ENCODE measurements around the gene HHIPL1. TPM values are rescaled to one million over a fixed set of nuclear protein-coding genes. Genes with fewer than 3 reads are reported as not detected.

Gene HHIPL1
- total RNA-seq, 4 donors from 2014 or later = 0.07 to 0.82 (median 0.14) TPM

GRCh38 chr14:99615497-99616157 is 29.3 kb upstream of the HHIPL1 start:
- Histone ChIP-seq H3K4me1 (peaks cover 3 to 9% of the 10 kb centered on the region in 2 donors), H3K4me3 (no peak overlapping the region), H3K36me3 (no peaks in the 10 kb centered on the region), H3K27ac (no peak overlapping the region), H3K27me3 (peaks cover 9 to 17% (median 16%) of the 10 kb centered on the region in 3 donors), H3K9me3 (no peaks in the 10 kb centered on the region)
- in situ Hi-C loops (cut with MboI; ENCODE audit: low sequenced_read_pairs in 4 of 4) (loop anchor here in 1 of 4 donors (10.0 kb wide), 1 partner anchor 51 kb away; no protein-coding TSS in a partner anchor), intact Hi-C loops (cut with DNase I; ENCODE audit: low total_unique reads) (loop anchor here (2.0 kb wide), 1 partner anchor 21 kb away; no protein-coding TSS in a partner anchor)
- ATAC-seq (no peak), DNase-seq (no peak)
- TF ChIP-seq POLR2A (IDR thresholded peaks at IDR 0.05) (no peak), CTCF (IDR thresholded peaks at IDR 0.05 in 4 of 5, conservative IDR thresholded peaks at IDR 0.05 in 1 of 5) (no peak)

- in situ Hi-C loops (cut with MboI; ENCODE audit: low sequenced_read_pairs in 4 of 4) (loop anchor here in 1 of 4 donors (10.0 kb wide), 1 partner anchor 52 kb away; no protein-coding TSS in a partner anchor), intact Hi-C loops (cut with DNase I; ENCODE audit: low total_unique reads) (no loop called here)
- Histone ChIP-seq H3K27me3 (peaks cover 9 to 17% (median 16%) of the 10 kb centered on the region in 3 donors), H3K4me3 (no peak overlapping the region), H3K36me3 (no peaks in the 10 kb centered on the region), H3K9me3 (no peaks in the 10 kb centered on the region), H3K4me1 (peaks cover 3 to 9% of the 10 kb centered on the region in 2 donors), H3K27ac (no peak overlapping the region)
- no peak for TF ChIP-seq CTCF (IDR thresholded peaks at IDR 0.05 in 4 of 5, conservative IDR thresholded peaks at IDR 0.05 in 1 of 5)
- no peak for TF ChIP-seq POLR2A (IDR thresholded peaks at IDR 0.05)
- ATAC-seq = no peak
- DNase-seq = no peak
These were observed 27.8 kb upstream of the HHIPL1 start for GRCh38 chr14:99616832-99617800.

GRCh38 chr14:99619835-99620834 is 24.8 kb upstream of the HHIPL1 start:
- DNase-seq (no peak), ATAC-seq (peak; percentile 16 to 44)
- H3K4me1 ChIP-seq = peaks cover under 1 to 6% of the 10 kb centered on the region in 2 donors
- H3K27ac ChIP-seq = peak overlapping the region in 3 of 4 donors; percentile 13 to 46 (median 41)
- in situ Hi-C loops (cut with MboI; ENCODE audit: low sequenced_read_pairs in 4 of 4) = loop anchor here in 3 of 4 donors (10.0 kb wide), 2 partner anchors 55 to 95 kb away; no protein-coding TSS in a partner anchor
- no peak for TF ChIP-seq POLR2A (IDR thresholded peaks at IDR 0.05)
- TF ChIP-seq CTCF (IDR thresholded peaks at IDR 0.05 in 4 of 5, conservative IDR thresholded peaks at IDR 0.05 in 1 of 5) = no peak
- no peaks in the 10 kb centered on the region for H3K9me3 ChIP-seq
- H3K27me3 ChIP-seq = peaks cover 6 to 8% (median 7%) of the 10 kb centered on the region in 3 donors
- no peaks in the 10 kb centered on the region for H3K36me3 ChIP-seq
- no peak overlapping the region for H3K4me3 ChIP-seq
- intact Hi-C loops (cut with DNase I; ENCODE audit: low total_unique reads) = no loop called here

- Histone ChIP-seq H3K36me3 (no peaks in the 10 kb centered on the region), H3K27me3 (peaks cover 0 to 3% (median 0%) of the 10 kb centered on the region in 3 donors), H3K4me3 (no peak overlapping the region), H3K4me1 (no peaks in the 10 kb centered on the region), H3K9me3 (no peaks in the 10 kb centered on the region), H3K27ac (no peak overlapping the region)
- in situ Hi-C loops (cut with MboI; ENCODE audit: low sequenced_read_pairs in 4 of 4) = loop anchor here in 2 of 4 donors (10.0 kb wide), 1 partner anchor 97 kb away; no protein-coding TSS in a partner anchor
- intact Hi-C loops (cut with DNase I; ENCODE audit: low total_unique reads) = no loop called here
- ATAC-seq (no peak), DNase-seq (no peak)
- TF ChIP-seq CTCF (IDR thresholded peaks at IDR 0.05 in 4 of 5, conservative IDR thresholded peaks at IDR 0.05 in 1 of 5) = no peak
- TF ChIP-seq POLR2A (IDR thresholded peaks at IDR 0.05) = no peak
These were observed 23.0 kb upstream of the HHIPL1 start for GRCh38 chr14:99621948-99622347.
